ENCODE results near the gene POLE3. TPM values are rescaled to one million over a fixed set of nuclear protein-coding genes. Genes with fewer than 3 reads are reported as not detected.
A peak's percentile ranks its signal among the peaks of the same experiment; 100 is the strongest.

POLE3 gene
- total and polyA plus RNA-seq, 9 of the 15 experiments (the other 6 are each of a cell fraction or from before 2014, with no cell fraction given), result 52.6 to 179 (median 110) TPM

- 0 out of 2 replicates have a peak, but pooled peaks have one; percentile 16 for TF ChIP-seq ZBTB40 (IDR thresholded peaks at IDR 0.05)
- TF ChIP-seq ZBTB40 (CRISPR knock-in tag; IDR thresholded peaks at IDR 0.05), result no peak
- no peak for TF ChIP-seq ILF3 (IDR thresholded peaks at IDR 0.05; ENCODE audit: borderline replicate concordance)
- TF ChIP-seq BRD4 (IDR thresholded peaks at IDR 0.05), result no peak
- TF ChIP-seq GMEB1 (CRISPR knock-in tag; IDR thresholded peaks at IDR 0.05), result no peak
- no peak for TF ChIP-seq ZZZ3 (IDR thresholded peaks at IDR 0.05)
- TF ChIP-seq GTF2E2 (tag; IDR thresholded peaks at IDR 0.05), result no peak
- TF ChIP-seq SRSF9 (IDR thresholded peaks at IDR 0.05; ENCODE audit: borderline replicate concordance, low read depth, low read length), result no peak
- no peak for TF ChIP-seq SPI1 (IDR thresholded peaks at IDR 0.05; ENCODE audit: borderline replicate concordance, low read depth, low read length)
- TF ChIP-seq HMGXB4 (CRISPR knock-in tag; IDR thresholded peaks at IDR 0.05), result no peak
- TF ChIP-seq TBP (optimal IDR thresholded peaks at IDR 0.05; ENCODE audit: low read depth, low read length), result no peak
- peak; percentile 32; the same call in 1 of the 2 replicates for TF ChIP-seq KLF16 (IDR thresholded peaks at IDR 0.05)
- no peak for TF ChIP-seq TARDBP (IDR thresholded peaks at IDR 0.05)
Measured at GRCh38 chr9:113454914-113455761, 44.7 kb upstream of the POLE3 start (continued).
